Suprapubic skin (tissue), 3 donors: ENCODE data around the gene PAX6.

Experiments used
- POLR2A ChIP-seq, 2 donors: fragments of 450-650 bp; IDR thresholded peaks; one replicate each; pipeline ENCODE4 v1.6.1; 2017; ENCODE audit warnings: antibody characterized with exemption in 2 of 2, mild to moderate bottlenecking in 2 of 2, moderate library complexity in 2 of 2
- TF ChIP-seq, protein P1 (sequence below), 2 donors: fragments of 200-600 bp in 1 of 2; fragments of 450-650 bp in 1 of 2; sonication (generic) in 1 of 2; IDR thresholded peaks; one replicate each; pipeline ENCODE4 v1.5.1; 2016 to 2019; ENCODE audit warnings: antibody characterized with exemption in 2 of 2, mild to moderate bottlenecking in 1 of 2, moderate library complexity in 1 of 2

DNA sequence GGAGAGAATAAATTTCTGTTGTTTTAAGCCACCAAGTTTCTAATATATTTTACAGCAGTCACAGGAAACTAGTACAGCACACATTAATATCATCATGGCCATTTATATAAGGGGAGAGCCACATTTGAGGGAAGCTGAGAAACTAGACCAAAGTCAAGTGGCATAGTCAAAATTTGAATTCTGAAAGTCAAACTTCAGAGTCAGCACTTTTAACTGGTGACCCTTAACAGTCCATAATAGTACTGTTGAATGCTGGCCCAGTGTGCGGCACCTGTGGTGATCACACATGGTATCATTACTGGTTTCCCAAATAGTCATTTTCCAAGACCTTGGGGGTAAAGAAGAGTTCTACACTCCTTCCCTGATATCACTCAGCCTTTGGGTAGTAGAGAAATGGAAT is 44.3 kb upstream of the PAX6 start:
- TF ChIP-seq, protein P1, sequence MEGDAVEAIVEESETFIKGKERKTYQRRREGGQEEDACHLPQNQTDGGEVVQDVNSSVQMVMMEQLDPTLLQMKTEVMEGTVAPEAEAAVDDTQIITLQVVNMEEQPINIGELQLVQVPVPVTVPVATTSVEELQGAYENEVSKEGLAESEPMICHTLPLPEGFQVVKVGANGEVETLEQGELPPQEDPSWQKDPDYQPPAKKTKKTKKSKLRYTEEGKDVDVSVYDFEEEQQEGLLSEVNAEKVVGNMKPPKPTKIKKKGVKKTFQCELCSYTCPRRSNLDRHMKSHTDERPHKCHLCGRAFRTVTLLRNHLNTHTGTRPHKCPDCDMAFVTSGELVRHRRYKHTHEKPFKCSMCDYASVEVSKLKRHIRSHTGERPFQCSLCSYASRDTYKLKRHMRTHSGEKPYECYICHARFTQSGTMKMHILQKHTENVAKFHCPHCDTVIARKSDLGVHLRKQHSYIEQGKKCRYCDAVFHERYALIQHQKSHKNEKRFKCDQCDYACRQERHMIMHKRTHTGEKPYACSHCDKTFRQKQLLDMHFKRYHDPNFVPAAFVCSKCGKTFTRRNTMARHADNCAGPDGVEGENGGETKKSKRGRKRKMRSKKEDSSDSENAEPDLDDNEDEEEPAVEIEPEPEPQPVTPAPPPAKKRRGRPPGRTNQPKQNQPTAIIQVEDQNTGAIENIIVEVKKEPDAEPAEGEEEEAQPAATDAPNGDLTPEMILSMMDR (IDR thresholded peaks at IDR 0.05) = no peak
- TF ChIP-seq POLR2A (IDR thresholded peaks at IDR 0.05) = no peak
